ENCODE measurements around the gene BMP7. TPM values are rescaled to one million over a fixed set of nuclear protein-coding genes. Genes with fewer than 3 reads are reported as not detected.
A peak's percentile ranks its signal among the peaks of the same experiment; 100 is the strongest.

Gene BMP7
- total and polyA plus RNA-seq, 2 of the 13 experiments (the other 11 are each of a cell fraction or from before 2014, with no cell fraction given) = not detected

DNA sequence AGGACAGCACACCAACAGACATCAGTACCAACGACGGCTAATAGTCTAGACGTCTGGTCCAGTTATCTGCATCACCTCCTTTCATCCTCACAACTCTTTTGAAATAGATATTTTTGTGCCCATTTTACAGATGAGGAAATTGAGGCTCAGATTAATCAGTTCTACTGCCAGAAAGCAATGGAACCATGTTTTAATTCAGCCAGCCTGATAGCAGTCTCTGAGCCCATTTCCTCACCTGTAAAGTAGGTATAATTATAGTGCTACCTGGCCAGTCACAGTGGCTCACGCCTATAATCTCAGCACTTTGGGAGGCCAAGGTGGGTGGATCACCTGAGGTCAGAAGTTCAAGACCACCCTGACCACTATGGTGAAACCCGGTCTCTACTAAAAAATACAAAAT is 9.8 kb upstream of the BMP7 start:
- no peak overlapping the region for H3K4me3 ChIP-seq (replicated peaks in 1 of 3; ENCODE audit: insufficient read depth in 1 of 3, low read depth in 2 of 3, low read length in 3 of 3)
- H3K9me3 ChIP-seq (ENCODE audit: low read length) = no peaks in the 10 kb centered on the region
- in situ Hi-C loops (cut with HindIII; ENCODE audit: extremely low pct_ligation_motif_present, low pct_unique_long_range_greater_than_20kb) = no loop called here
- no peaks in the 10 kb centered on the region for H3K36me3 ChIP-seq (replicated peaks in 1 of 2; ENCODE audit: control insufficient read depth in 1 of 2, insufficient read depth in 2 of 2, low read length in 2 of 2)
- no peak overlapping the region for H3K9ac ChIP-seq (ENCODE audit: insufficient read depth, low read depth, low read length)
- H3K4me1 ChIP-seq (ENCODE audit: insufficient read depth, low read length) = no peaks in the 10 kb centered on the region
- FAIRE-seq = no peak
- POLR2A ChIA-PET = no interaction called here
- no peaks in the 10 kb centered on the region for H4K20me1 ChIP-seq (ENCODE audit: insufficient read depth, low read length)
- no peak overlapping the region for H3K4me2 ChIP-seq (ENCODE audit: low read depth, low read length)
- WGBS (ENCODE audit: low lambda C conversion rate) = 11% methylated on average over 5 of the region's 5 CpGs
- intact Hi-C loops (cut with micrococcal nuclease; ENCODE audit: unreplicated experiment) = no loop called here
- no peak overlapping the region for H2AFZ ChIP-seq (ENCODE audit: low read length)
- no TSS peak for BruUV-seq (replicated peaks)
- TF ChIP-seq ZNF629 (CRISPR knock-in tag; conservative IDR thresholded peaks at IDR 0.05) = peak; percentile 74
- TF ChIP-seq ZNF101 (CRISPR knock-in tag; IDR thresholded peaks at IDR 0.05; ENCODE audit: borderline replicate concordance, low read depth) = no peak
- no peak for DNase-seq (ENCODE audit: low spot score)
- CTCF ChIA-PET (ENCODE audit: low intra/inter-chr PET ratio, low total read pairs) = no interaction called here
- no peaks in the 10 kb centered on the region for H3K79me2 ChIP-seq (ENCODE audit: insufficient read depth, low read length)
- no peak overlapping the region for H3K27ac ChIP-seq (ENCODE audit: extremely low read length, insufficient read depth, low read length)
- peaks cover 7 to 66% of the 10 kb centered on the region in 2 experiments; a peak in 4 of 5 replicates for H3K27me3 ChIP-seq (ENCODE audit: control insufficient read depth in 1 of 2, insufficient read depth in 2 of 2, low read length in 2 of 2)
- ATAC-seq = no peak

DNA sequence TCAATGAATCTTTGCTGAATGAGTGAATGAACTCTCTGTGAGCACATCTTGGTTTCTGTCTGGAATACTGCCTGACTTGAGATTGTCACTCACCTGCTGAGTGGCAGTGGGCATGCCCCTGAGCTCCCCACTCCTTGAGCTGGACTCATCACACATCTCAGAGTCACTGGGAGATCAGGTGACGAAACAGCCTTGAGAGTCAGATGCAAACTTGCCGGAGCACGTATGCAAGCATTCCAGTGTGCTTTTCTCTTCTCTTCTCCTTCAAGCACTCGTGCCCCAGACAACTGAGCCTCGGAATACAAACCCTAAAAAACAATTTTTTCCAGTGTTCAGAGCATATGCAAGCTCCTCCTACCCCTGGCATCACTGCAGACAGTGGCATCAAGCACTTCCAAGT is 9.4 kb upstream of the BMP7 start:
- H3K27me3 ChIP-seq (ENCODE audit: control insufficient read depth in 1 of 2, insufficient read depth in 2 of 2, low read length in 2 of 2) = peaks cover 8 to 66% of the 10 kb centered on the region in 2 experiments; a peak in 4 of 5 replicates
- ChIA-PET CTCF (ENCODE audit: low intra/inter-chr PET ratio, low total read pairs) (no interaction called here), POLR2A (no interaction called here)
- BruUV-seq (replicated peaks) = no TSS peak
- intact Hi-C loops (cut with micrococcal nuclease; ENCODE audit: unreplicated experiment) (no loop called here), in situ Hi-C loops (cut with HindIII; ENCODE audit: extremely low pct_ligation_motif_present, low pct_unique_long_range_greater_than_20kb) (no loop called here)
- H3K9ac ChIP-seq (ENCODE audit: insufficient read depth, low read depth, low read length) = no peak overlapping the region
- DNase-seq (ENCODE audit: low spot score) (no peak), FAIRE-seq (no peak), ATAC-seq (no peak)
- no peak overlapping the region for H3K4me3 ChIP-seq (replicated peaks in 1 of 3; ENCODE audit: insufficient read depth in 1 of 3, low read depth in 2 of 3, low read length in 3 of 3)
- no peaks in the 10 kb centered on the region for H3K79me2 ChIP-seq (ENCODE audit: insufficient read depth, low read length)
- WGBS (ENCODE audit: low lambda C conversion rate) = 15% methylated on average over 5 of the region's 5 CpGs
- no peaks in the 10 kb centered on the region for H3K36me3 ChIP-seq (replicated peaks in 1 of 2; ENCODE audit: control insufficient read depth in 1 of 2, insufficient read depth in 2 of 2, low read length in 2 of 2)
- H2AFZ ChIP-seq (ENCODE audit: low read length) = no peak overlapping the region
- H4K20me1 ChIP-seq (ENCODE audit: insufficient read depth, low read length) = no peaks in the 10 kb centered on the region
- H3K4me2 ChIP-seq (ENCODE audit: low read depth, low read length) = no peak overlapping the region
- H3K9me3 ChIP-seq (ENCODE audit: low read length) = no peaks in the 10 kb centered on the region
- no peak overlapping the region for H3K27ac ChIP-seq (ENCODE audit: extremely low read length, insufficient read depth, low read length)
- H3K4me1 ChIP-seq (ENCODE audit: insufficient read depth, low read length) = no peaks in the 10 kb centered on the region
- TF ChIP-seq ZNF761 (CRISPR knock-in tag; conservative IDR thresholded peaks at IDR 0.05) = no peak
- TF ChIP-seq MXD4 (CRISPR knock-in tag; IDR thresholded peaks at IDR 0.05) = no peak
- TF ChIP-seq ATAD3A (CRISPR knock-in tag; IDR thresholded peaks at IDR 0.05) = no peak
- TF ChIP-seq STAG1 (CRISPR knock-in tag; IDR thresholded peaks at IDR 0.05) = no peak
- no peak for TF ChIP-seq SP4 (CRISPR knock-in tag; IDR thresholded peaks at IDR 0.05)
- TF ChIP-seq, protein P1, sequence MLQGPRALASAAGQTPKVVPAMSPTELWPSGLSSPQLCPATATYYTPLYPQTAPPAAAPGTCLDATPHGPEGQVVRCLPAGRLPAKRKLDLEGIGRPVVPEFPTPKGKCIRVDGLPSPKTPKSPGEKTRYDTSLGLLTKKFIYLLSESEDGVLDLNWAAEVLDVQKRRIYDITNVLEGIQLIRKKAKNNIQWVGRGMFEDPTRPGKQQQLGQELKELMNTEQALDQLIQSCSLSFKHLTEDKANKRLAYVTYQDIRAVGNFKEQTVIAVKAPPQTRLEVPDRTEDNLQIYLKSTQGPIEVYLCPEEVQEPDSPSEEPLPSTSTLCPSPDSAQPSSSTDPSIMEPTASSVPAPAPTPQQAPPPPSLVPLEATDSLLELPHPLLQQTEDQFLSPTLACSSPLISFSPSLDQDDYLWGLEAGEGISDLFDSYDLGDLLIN (CRISPR knock-in tag; IDR thresholded peaks at IDR 0.05; ENCODE audit: borderline replicate concordance) = no peak
- no peak for TF ChIP-seq KDM2A (CRISPR knock-in tag; IDR thresholded peaks at IDR 0.05; ENCODE audit: borderline replicate concordance, low read depth)
- TF ChIP-seq PLRG1 (conservative IDR thresholded peaks at IDR 0.05) = no peak
- TF ChIP-seq ZBTB21 (CRISPR knock-in tag; IDR thresholded peaks at IDR 0.05) = no peak
- TF ChIP-seq, protein P2, sequence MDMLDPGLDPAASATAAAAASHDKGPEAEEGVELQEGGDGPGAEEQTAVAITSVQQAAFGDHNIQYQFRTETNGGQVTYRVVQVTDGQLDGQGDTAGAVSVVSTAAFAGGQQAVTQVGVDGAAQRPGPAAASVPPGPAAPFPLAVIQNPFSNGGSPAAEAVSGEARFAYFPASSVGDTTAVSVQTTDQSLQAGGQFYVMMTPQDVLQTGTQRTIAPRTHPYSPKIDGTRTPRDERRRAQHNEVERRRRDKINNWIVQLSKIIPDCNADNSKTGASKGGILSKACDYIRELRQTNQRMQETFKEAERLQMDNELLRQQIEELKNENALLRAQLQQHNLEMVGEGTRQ (IDR thresholded peaks at IDR 0.05; ENCODE audit: low read depth, low read length) = no peak
- TF ChIP-seq, protein P2 (CRISPR knock-in tag; IDR thresholded peaks at IDR 0.05; ENCODE audit: borderline replicate concordance) = no peak
- TF ChIP-seq, protein P3, sequence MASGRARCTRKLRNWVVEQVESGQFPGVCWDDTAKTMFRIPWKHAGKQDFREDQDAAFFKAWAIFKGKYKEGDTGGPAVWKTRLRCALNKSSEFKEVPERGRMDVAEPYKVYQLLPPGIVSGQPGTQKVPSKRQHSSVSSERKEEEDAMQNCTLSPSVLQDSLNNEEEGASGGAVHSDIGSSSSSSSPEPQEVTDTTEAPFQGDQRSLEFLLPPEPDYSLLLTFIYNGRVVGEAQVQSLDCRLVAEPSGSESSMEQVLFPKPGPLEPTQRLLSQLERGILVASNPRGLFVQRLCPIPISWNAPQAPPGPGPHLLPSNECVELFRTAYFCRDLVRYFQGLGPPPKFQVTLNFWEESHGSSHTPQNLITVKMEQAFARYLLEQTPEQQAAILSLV (CRISPR knock-in tag; IDR thresholded peaks at IDR 0.05; ENCODE audit: borderline replicate concordance) = no peak
